GM13977 (cell line): ENCODE measurements around the gene LIN28B.

Experiments
- DNase-seq: peaks from one replicate; pipeline ENCODE4 v3.0.0; 2012; ENCODE audit warnings: low spot score
- CTCF ChIP-seq: IDR thresholded peaks from 2 replicates; pipeline ENCODE4 v1.5.1; 2012; ENCODE audit warnings: mild to moderate bottlenecking, control low read depth; ENCODE audit not compliant: insufficient read depth; ENCODE audit errors: extremely low read depth, missing control alignments
- in situ Hi-C: fragments of 300-500 bp; cut with MboI; formaldehyde crosslinking; loops from one replicate; pipeline ENCODE4 v1.12.0; 2022; ENCODE audit warnings: low sequenced_read_pairs, low pct_unique_long_range_greater_than_20kb, mixed read lengths, inconsistent platforms; ENCODE audit not compliant: unreplicated experiment

Gene LIN28B

GRCh38 chr6:105111105-105111504 lies 154.2 kb downstream of the LIN28B start:
- in situ Hi-C loops = loop anchor here (25.0 kb wide), 1 partner anchor 101 kb away; no protein-coding TSS in a partner anchor
- no peak for DNase-seq
- no peak for TF ChIP-seq CTCF

- no peak for DNase-seq
- TF ChIP-seq CTCF = no peak
- in situ Hi-C loops = loop anchor here (25.0 kb wide), 1 partner anchor 100 kb away; no protein-coding TSS in a partner anchor
Measured at GRCh38 chr6:105111871-105112270, 155.0 kb downstream of the LIN28B start.

- TF ChIP-seq CTCF = no peak
- in situ Hi-C loops = loop anchor here (25.0 kb wide), 1 partner anchor 100 kb away; no protein-coding TSS in a partner anchor
Measured at GRCh38 chr6:105112577-105112976, 155.7 kb downstream of the LIN28B start.

GRCh38 chr6:105113422-105113821 lies 156.5 kb downstream of the LIN28B start:
- no peak for DNase-seq
- in situ Hi-C loops = loop anchor here (25.0 kb wide), 1 partner anchor 99 kb away; no protein-coding TSS in a partner anchor
- TF ChIP-seq CTCF = no peak

More at GRCh38 chr6:105112577-105112976, 155.7 kb downstream of the LIN28B start:
- no peak for DNase-seq

GRCh38 chr6:105116150-105116549 lies 159.2 kb downstream of the LIN28B start:
- in situ Hi-C loops = loop anchor here (25.0 kb wide), 1 partner anchor 96 kb away; no protein-coding TSS in a partner anchor
- no peak for DNase-seq
- no peak for TF ChIP-seq CTCF

GRCh38 chr6:105120570-105120969 lies 163.7 kb downstream of the LIN28B start:
- TF ChIP-seq CTCF = no peak
- no peak for DNase-seq
- in situ Hi-C loops = loop anchor here (25.0 kb wide), 1 partner anchor 92 kb away; no protein-coding TSS in a partner anchor
